OCI-LY3 (cell line): ENCODE results near the gene ZNRF2.

ENCODE experiments used
- CTCF ChIP-seq: fragments of 200-600, 300-600 bp; sonication (generic); IDR thresholded peaks from 2 replicates; pipeline ENCODE4 v1.5.1; 2014; ENCODE audit warnings: antibody characterized with exemption, low read length, low read depth
- EZH2phosphoT487 ChIP-seq: fragments of 200-600 bp; shearing (Covaris generic); IDR thresholded peaks from 2 replicates; pipeline ENCODE4 v1.6.1; 2018; ENCODE audit warnings: antibody characterized with exemption, mixed run types, low read depth

- TF ChIP-seq CTCF (no peak), EZH2phosphoT487 (no peak)
Measured at GRCh38 chr7:30371321-30371720, 86.9 kb downstream of the ZNRF2 start.
